Fibroblast of lung (primary cell): Measurements from ENCODE around the gene ELFN1. TPM values are rescaled to one million over a fixed set of nuclear protein-coding genes. Genes with fewer than 3 reads are reported as not detected.

Experiments used
- DNase-seq, 2 donors: peaks; one replicate each; pipeline versions ENCODE4 v3.0.0 to v3.0.0-alpha.2; 2010; ENCODE audit warnings: low read depth in 2 of 2
- H2AFZ ChIP-seq: 2 replicates; pipeline ENCODE4 v1.5.1; 2012; ENCODE audit warnings: low read length, control low read depth, inconsistent platforms
- H3K27ac ChIP-seq: 2 replicates; pipeline ENCODE4 v1.5.1; 2011; ENCODE audit warnings: low read length, control low read depth; ENCODE audit not compliant: insufficient read depth
- H3K27me3 ChIP-seq: 2 replicates; pipeline ENCODE4 v1.5.1; 2011; ENCODE audit warnings: mild to moderate bottlenecking, low read length; ENCODE audit not compliant: control insufficient read depth, insufficient read depth
- H3K36me3 ChIP-seq: 2 replicates; pipeline ENCODE4 v1.5.1; 2011; ENCODE audit warnings: low read length; ENCODE audit not compliant: control insufficient read depth, insufficient read depth
- H3K4me1 ChIP-seq: 2 replicates; pipeline ENCODE4 v1.5.1; 2011; ENCODE audit warnings: low read length; ENCODE audit not compliant: control insufficient read depth, insufficient read depth; ENCODE audit errors: extremely low read depth
- H3K4me2 ChIP-seq: 2 replicates; pipeline ENCODE4 v1.5.1; 2011; ENCODE audit warnings: low read length, control low read depth; ENCODE audit not compliant: insufficient read depth; ENCODE audit errors: extremely low read depth
- H3K4me3 ChIP-seq, 4 experiments: fragments of 200-600 bp in 1 of 4; sonication (generic) in 1 of 4; replicated peaks in 1 of 4; 2 replicates each; pipeline ENCODE4 v1.5.1; 2011 to 2016; ENCODE audit warnings: low read length in 4 of 4, low read depth in 3 of 4, mild to moderate bottlenecking in 3 of 4, control low read depth in 2 of 4, inconsistent platforms in 1 of 4, mixed read lengths in 1 of 4; ENCODE audit not compliant: insufficient read depth in 1 of 4; ENCODE audit errors: control extremely low read depth in 1 of 4
- H3K79me2 ChIP-seq: 2 replicates; pipeline ENCODE4 v1.5.1; 2012; ENCODE audit warnings: mild to moderate bottlenecking, low read length, inconsistent platforms; ENCODE audit not compliant: control insufficient read depth, insufficient read depth
- H3K9ac ChIP-seq: 2 replicates; pipeline ENCODE4 v1.5.1; 2011; ENCODE audit warnings: mild to moderate bottlenecking, low read length, control low read depth; ENCODE audit not compliant: insufficient read depth
- H3K9me3 ChIP-seq: 2 replicates; pipeline ENCODE4 v1.5.1; 2012; ENCODE audit warnings: low read depth, low read length; ENCODE audit not compliant: control insufficient read depth, insufficient read depth
- H4K20me1 ChIP-seq: 2 replicates; pipeline ENCODE4 v1.5.1; 2011; ENCODE audit warnings: low read length; ENCODE audit not compliant: control insufficient read depth, insufficient read depth; ENCODE audit errors: extremely low read depth
- CTCF ChIP-seq, 2 donors: IDR thresholded peaks in 1 of 2; conservative IDR thresholded peaks in 1 of 2; 1 replicate in 1 of 2; 2 replicates in 1 of 2; pipeline ENCODE4 v1.5.1; 2011 to 2012; ENCODE audit warnings: low read length in 2 of 2, control low read depth in 1 of 2, inconsistent platforms in 1 of 2, low read depth in 1 of 2, mild to moderate bottlenecking in 1 of 2
- EZH2 ChIP-seq: IDR thresholded peaks from 2 replicates; pipeline ENCODE4 v1.5.1; 2012; ENCODE audit warnings: low read length, control low read depth, mild to moderate bottlenecking; ENCODE audit errors: missing control alignments
- polyA plus RNA-seq, 2 donors: library from polyadenylated mRNA; depleted of rRNA in 1 of 2; stranded (reverse) in 1 of 2; unstranded in 1 of 2; fragments of >200 nt; gene quantifications; 2 replicates each; pipeline ENCODE4 v1.2.1, GENCODE V29; 2011 to 2012; ENCODE audit warnings: missing spikeins in 1 of 2
- total RNA-seq: library from RNA; depleted of rRNA; stranded (reverse); fragments of >200 nt; gene quantifications from 2 replicates; pipeline ENCODE4 v1.2.1, GENCODE V29; 2014

Gene ELFN1
- total and polyA plus RNA-seq, 2 donors (not counting 1 experiment from before 2014, with no cell fraction given): 0.16 to 0.33 TPM

GRCh38 chr7:1641661-1642260, 28.3 kb upstream of the ELFN1 start:
- Histone ChIP-seq H3K36me3 (no peaks in the 10 kb centered on the region), H3K4me3 (no peak overlapping the region), H3K27me3 (no peaks in the 10 kb centered on the region), H3K9me3 (no peaks in the 10 kb centered on the region), H3K9ac (no peak overlapping the region), H3K4me1 (no peaks in the 10 kb centered on the region), H3K4me2 (no peak overlapping the region), H2AFZ (no peak overlapping the region), H4K20me1 (no peaks in the 10 kb centered on the region), H3K79me2 (no peaks in the 10 kb centered on the region), H3K27ac (no peak overlapping the region)
- TF ChIP-seq EZH2 (no peak), CTCF (conservative IDR thresholded peaks at IDR 0.05 in 1 of 2, IDR thresholded peaks at IDR 0.05 in 1 of 2; ENCODE audit: low read depth in 1 of 2, low read length in 2 of 2) (no peak)
- DNase-seq: no peak

GRCh38 chr7:1642291-1642731, 27.8 kb upstream of the ELFN1 start:
- no peak overlapping the region for H3K9ac ChIP-seq
- DNase-seq: no peak
- H3K9me3 ChIP-seq: no peaks in the 10 kb centered on the region
- no peaks in the 10 kb centered on the region for H3K4me1 ChIP-seq
- H3K79me2 ChIP-seq: no peaks in the 10 kb centered on the region
- no peak overlapping the region for H3K4me2 ChIP-seq
- H3K27ac ChIP-seq: no peak overlapping the region
- no peak overlapping the region for H3K4me3 ChIP-seq
- H3K36me3 ChIP-seq: no peaks in the 10 kb centered on the region
- no peaks in the 10 kb centered on the region for H4K20me1 ChIP-seq
- no peak overlapping the region for H2AFZ ChIP-seq
- no peak for TF ChIP-seq CTCF (conservative IDR thresholded peaks at IDR 0.05 in 1 of 2, IDR thresholded peaks at IDR 0.05 in 1 of 2; ENCODE audit: low read depth in 1 of 2, low read length in 2 of 2)
- H3K27me3 ChIP-seq: peaks cover 5% of the 10 kb centered on the region

GRCh38 chr7:1643270-1644092, 26.6 kb upstream of the ELFN1 start:
- Histone ChIP-seq H2AFZ (no peak overlapping the region), H3K27ac (no peak overlapping the region), H3K4me2 (no peak overlapping the region), H3K9me3 (no peaks in the 10 kb centered on the region), H3K27me3 (peaks cover 12% of the 10 kb centered on the region), H4K20me1 (no peaks in the 10 kb centered on the region), H3K36me3 (no peaks in the 10 kb centered on the region), H3K9ac (no peak overlapping the region), H3K4me1 (no peaks in the 10 kb centered on the region), H3K4me3 (no peak overlapping the region), H3K79me2 (no peaks in the 10 kb centered on the region)
- TF ChIP-seq CTCF (conservative IDR thresholded peaks at IDR 0.05 in 1 of 2, IDR thresholded peaks at IDR 0.05 in 1 of 2; ENCODE audit: low read depth in 1 of 2, low read length in 2 of 2) (no peak), EZH2 (no peak)
- no peak for DNase-seq
